Measurements from ENCODE around the gene ADPRH. TPM values are rescaled to one million over a fixed set of nuclear protein-coding genes. Genes with fewer than 3 reads are reported as not detected.
"Not testable (repeated sequence)": the region's sequence is repeated elsewhere in the genome, so short reads cannot be mapped to it uniquely, and the experiment has no call there.

Gene ADPRH
- total RNA-seq, 2 experiments from 2014 or later, result 7.7 to 8.6 TPM

GRCh38 chr3:119562307-119562961 lies 16.9 kb upstream of the ADPRH start:
- intact Hi-C loops (cut with micrococcal nuclease), result loop anchor here (1.0 kb wide), 4 partner anchors 20 to 138 kb away; partner anchors contain the start of gene COX17
- Mint-ChIP-seq H3K27me3 (no peaks in the 10 kb centered on the region), H3K36me3 (no peaks in the 10 kb centered on the region), H3K4me3 (peak overlapping the region; percentile 48), H3K4me1 (ENCODE audit: low read depth) (peaks cover 25% of the 10 kb centered on the region), H3K27ac (peak overlapping the region; percentile 89), H3K9me3 (peaks cover 2% of the 10 kb centered on the region)
- CTCF ChIA-PET, result no interaction called here
- peak; percentile 76 for DNase-seq
- POLR2A ChIA-PET, result interaction anchor here (1.0 kb wide), 1 partner anchor 18 kb away, joined by 5 read pairs; no protein-coding TSS in a partner anchor

DNA sequence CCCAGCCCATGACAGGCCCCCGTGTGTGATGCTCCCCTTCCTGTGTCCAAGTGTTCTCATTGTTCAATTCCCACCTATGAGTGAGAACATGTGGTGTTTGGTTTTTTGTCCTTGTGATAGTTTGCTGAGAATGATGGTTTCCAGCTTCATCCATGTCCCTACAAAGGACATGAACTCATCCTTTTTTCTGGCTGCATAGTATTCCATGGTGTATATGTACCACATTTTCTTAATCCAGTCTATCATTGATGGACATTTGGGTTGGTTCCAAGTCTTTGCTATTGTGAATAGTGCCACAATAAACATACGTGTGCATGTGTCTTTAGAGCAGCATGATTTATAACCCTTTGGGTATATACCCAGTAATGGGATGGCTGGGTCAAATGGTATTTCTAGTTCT lies 16.0 kb upstream of the ADPRH start:
- DNase-seq; H3K4me3 Mint-ChIP-seq; H3K36me3 Mint-ChIP-seq; intact Hi-C loops (cut with micrococcal nuclease); CTCF ChIA-PET; H3K27me3 Mint-ChIP-seq; H3K9me3 Mint-ChIP-seq: not testable (repeated sequence)
- POLR2A ChIA-PET, result interaction anchor here (1.0 kb wide), 1 partner anchor 17 kb away, joined by 5 read pairs; no protein-coding TSS in a partner anchor
- H3K27ac Mint-ChIP-seq, result peak overlapping the region; percentile 13
- peaks cover 17% of the 10 kb centered on the region for H3K4me1 Mint-ChIP-seq (ENCODE audit: low read depth)

GRCh38 chr3:119569156-119569555 lies 10.1 kb upstream of the ADPRH start:
- intact Hi-C loops (cut with micrococcal nuclease), result no loop called here
- H3K27ac Mint-ChIP-seq, result no peak overlapping the region
- ChIA-PET CTCF (no interaction called here), POLR2A (no interaction called here)
- peaks cover 3% of the 10 kb centered on the region for H3K4me1 Mint-ChIP-seq (ENCODE audit: low read depth)
- peaks cover 2% of the 10 kb centered on the region for H3K27me3 Mint-ChIP-seq
- no peak overlapping the region for H3K4me3 Mint-ChIP-seq
- H3K9me3 Mint-ChIP-seq, result peaks cover 2% of the 10 kb centered on the region
- H3K36me3 Mint-ChIP-seq, result no peaks in the 10 kb centered on the region
- no peak for DNase-seq

DNA sequence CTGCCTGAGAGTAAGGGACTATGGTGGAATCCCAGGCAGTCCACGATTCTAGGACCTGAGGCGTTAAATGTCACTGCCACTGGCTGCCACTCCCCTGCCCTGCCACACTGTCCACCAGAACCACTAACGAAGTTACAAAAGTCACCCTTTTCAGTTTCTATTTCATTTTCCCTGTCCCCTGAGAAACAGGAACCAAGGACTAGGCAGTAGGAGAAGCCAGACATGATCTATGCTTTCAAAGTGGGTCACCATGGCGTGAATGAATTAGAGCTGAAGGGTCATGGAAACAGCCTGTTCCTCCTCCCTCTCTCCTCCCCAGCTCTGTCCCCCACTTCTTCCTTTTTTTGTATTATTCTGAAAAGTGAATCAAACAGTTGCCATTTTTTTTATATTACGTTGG lies 9.1 kb upstream of the ADPRH start:
- Mint-ChIP-seq H3K27ac (no peak overlapping the region), H3K4me1 (ENCODE audit: low read depth) (peaks cover 3% of the 10 kb centered on the region), H3K4me3 (no peak overlapping the region), H3K36me3 (no peaks in the 10 kb centered on the region), H3K9me3 (no peaks in the 10 kb centered on the region), H3K27me3 (peaks cover 2% of the 10 kb centered on the region)
- CTCF ChIA-PET, result no interaction called here
- POLR2A ChIA-PET, result no interaction called here
- intact Hi-C loops (cut with micrococcal nuclease), result loop anchor here (10.0 kb wide), 1 partner anchor 275 kb away; the partner anchor contains the start of gene ARHGAP31
- no peak for DNase-seq

GRCh38 chr3:119571230-119571629 lies 8.1 kb upstream of the ADPRH start:
- H3K36me3 Mint-ChIP-seq, result no peaks in the 10 kb centered on the region
- H3K9me3 Mint-ChIP-seq, result no peaks in the 10 kb centered on the region
- H3K27ac Mint-ChIP-seq, result no peak overlapping the region
- POLR2A ChIA-PET, result no interaction called here
- intact Hi-C loops (cut with micrococcal nuclease), result loop anchor here (10.0 kb wide), 1 partner anchor 276 kb away; the partner anchor contains the start of gene ARHGAP31
- CTCF ChIA-PET, result no interaction called here
- H3K4me1 Mint-ChIP-seq (ENCODE audit: low read depth), result peaks cover 3% of the 10 kb centered on the region
- no peak overlapping the region for H3K4me3 Mint-ChIP-seq
- DNase-seq, result no peak
- H3K27me3 Mint-ChIP-seq, result peaks cover 2% of the 10 kb centered on the region

DNA sequence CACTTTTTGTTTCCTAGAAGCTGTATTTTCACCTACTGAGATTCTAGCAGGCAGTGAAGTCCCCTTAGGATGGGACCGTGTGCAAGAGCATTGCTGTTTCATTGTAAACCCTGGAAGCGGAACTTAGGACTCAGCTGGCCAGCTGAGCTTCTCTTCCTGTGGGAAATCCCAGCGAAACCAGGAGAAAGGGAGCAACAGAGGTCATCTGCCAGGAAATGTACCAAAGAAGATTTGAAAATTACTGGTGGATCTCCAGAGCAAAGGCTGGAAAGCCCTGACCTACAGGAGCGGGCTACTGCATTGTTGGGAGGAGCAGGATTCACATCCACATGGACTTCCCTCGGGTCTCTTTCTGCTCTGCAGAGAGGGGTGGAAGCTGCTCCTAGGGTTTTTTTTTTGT lies 7.6 kb upstream of the ADPRH start:
- no peaks in the 10 kb centered on the region for H3K4me1 Mint-ChIP-seq (ENCODE audit: low read depth)
- H3K9me3 Mint-ChIP-seq, result no peaks in the 10 kb centered on the region
- H3K27ac Mint-ChIP-seq, result no peak overlapping the region
- intact Hi-C loops (cut with micrococcal nuclease), result loop anchor here (10.0 kb wide), 1 partner anchor 277 kb away; the partner anchor contains the start of gene ARHGAP31
- ChIA-PET CTCF (no interaction called here), POLR2A (no interaction called here)
- no peak for DNase-seq
- H3K4me3 Mint-ChIP-seq, result no peak overlapping the region
- no peaks in the 10 kb centered on the region for H3K36me3 Mint-ChIP-seq
- peaks cover 2% of the 10 kb centered on the region for H3K27me3 Mint-ChIP-seq

GRCh38 chr3:119575507-119575906 lies 3.8 kb upstream of the ADPRH start:
- no peaks in the 10 kb centered on the region for H3K36me3 Mint-ChIP-seq
- H3K4me1 Mint-ChIP-seq (ENCODE audit: low read depth), result peaks cover 10% of the 10 kb centered on the region
- intact Hi-C loops (cut with micrococcal nuclease), result loop anchor here (5.0 to 10.0 kb wide), 2 partner anchors 113 to 281 kb away; partner anchors contain the start of genes ARHGAP31 and TMEM39A
- POLR2A ChIA-PET, result no interaction called here
- no peaks in the 10 kb centered on the region for H3K9me3 Mint-ChIP-seq
- H3K27me3 Mint-ChIP-seq, result peaks cover 5% of the 10 kb centered on the region
- H3K4me3 Mint-ChIP-seq, result no peak overlapping the region
- no peak for DNase-seq
- CTCF ChIA-PET, result no interaction called here
- no peak overlapping the region for H3K27ac Mint-ChIP-seq

GRCh38 chr3:119580067-119580760 lies 922 bp downstream of the ADPRH start:
- Mint-ChIP-seq H3K36me3 (no peaks in the 10 kb centered on the region), H3K27me3 (peaks cover 3% of the 10 kb centered on the region), H3K27ac (peak overlapping the region; percentile 61), H3K4me1 (ENCODE audit: low read depth) (peaks cover 26% of the 10 kb centered on the region), H3K9me3 (no peaks in the 10 kb centered on the region), H3K4me3 (peak overlapping the region; percentile 74)
- intact Hi-C loops (cut with micrococcal nuclease), result loop anchor here (1.0 kb wide), 1 partner anchor 97 kb away; the partner anchor contains the start of gene COX17
- CTCF ChIA-PET, result interaction anchor here (0.7 to 3.7 kb wide), 5 partner anchors 21 to 829 kb away, joined by 3 to 16 read pairs (median 4); partner anchors contain the start of gene CD80
- peak; percentile 25 for DNase-seq
- POLR2A ChIA-PET, result interaction anchor here (0.6 to 3.6 kb wide), 5 partner anchors 17 to 711 kb away, joined by 3 to 13 read pairs (median 4); partner anchors contain the start of gene ARHGAP31

DNA sequence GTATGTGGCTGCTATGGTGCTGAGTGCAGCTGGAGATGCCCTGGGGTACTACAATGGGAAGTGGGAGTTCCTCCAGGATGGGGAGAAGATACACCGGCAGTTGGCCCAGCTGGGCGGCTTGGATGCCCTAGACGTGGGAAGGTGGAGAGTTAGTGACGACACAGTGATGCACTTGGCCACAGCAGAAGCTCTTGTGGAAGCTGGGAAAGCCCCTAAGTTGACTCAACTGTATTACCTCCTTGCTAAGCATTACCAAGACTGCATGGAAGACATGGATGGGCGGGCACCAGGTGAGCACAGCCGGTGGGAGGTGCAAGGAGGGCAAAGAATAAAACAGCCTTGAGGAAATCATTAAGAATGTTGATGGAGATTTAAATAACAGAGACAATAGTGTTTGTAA lies 2.9 kb downstream of the ADPRH start:
- Mint-ChIP-seq H3K4me3 (no peak overlapping the region), H3K27me3 (peaks cover 3% of the 10 kb centered on the region), H3K9me3 (no peaks in the 10 kb centered on the region), H3K4me1 (ENCODE audit: low read depth) (peaks cover 28% of the 10 kb centered on the region), H3K36me3 (no peaks in the 10 kb centered on the region), H3K27ac (peak overlapping the region; percentile 39)
- DNase-seq, result peak; percentile 69
- CTCF ChIA-PET, result interaction anchor here (1.6 to 3.7 kb wide), 2 partner anchors 19 to 22 kb away, joined by 6 to 16 read pairs; no protein-coding TSS in a partner anchor
- POLR2A ChIA-PET, result interaction anchor here (3.6 kb wide), 1 partner anchor 94 kb away, joined by 13 read pairs; no protein-coding TSS in a partner anchor
- intact Hi-C loops (cut with micrococcal nuclease), result loop anchor here (1.0 to 2.0 kb wide), 2 partner anchors 20 to 57 kb away; no protein-coding TSS in a partner anchor

GRCh38 chr3:119585208-119585607 lies 5.9 kb downstream of the ADPRH start:
- Mint-ChIP-seq H3K4me3 (no peak overlapping the region), H3K27ac (no peak overlapping the region), H3K4me1 (ENCODE audit: low read depth) (peaks cover 35% of the 10 kb centered on the region), H3K36me3 (peaks cover 6% of the 10 kb centered on the region), H3K27me3 (peaks cover 6% of the 10 kb centered on the region), H3K9me3 (peaks cover 4% of the 10 kb centered on the region)
- intact Hi-C loops (cut with micrococcal nuclease), result no loop called here
- CTCF ChIA-PET, result interaction anchor here (1.2 kb wide), 1 partner anchor 15 kb away, joined by 3 read pairs; no protein-coding TSS in a partner anchor
- POLR2A ChIA-PET, result no interaction called here
- DNase-seq, result no peak

GRCh38 chr3:119585856-119586570 lies 6.7 kb downstream of the ADPRH start:
- H3K27ac Mint-ChIP-seq, result no peak overlapping the region
- H3K4me1 Mint-ChIP-seq (ENCODE audit: low read depth), result peaks cover 32% of the 10 kb centered on the region
- DNase-seq, result no peak
- intact Hi-C loops (cut with micrococcal nuclease), result no loop called here
- peaks cover 10% of the 10 kb centered on the region for H3K9me3 Mint-ChIP-seq
- CTCF ChIA-PET, result interaction anchor here (1.2 kb wide), 1 partner anchor 14 kb away, joined by 3 read pairs; no protein-coding TSS in a partner anchor
- peaks cover 8% of the 10 kb centered on the region for H3K36me3 Mint-ChIP-seq
- peaks cover 8% of the 10 kb centered on the region for H3K27me3 Mint-ChIP-seq
- no peak overlapping the region for H3K4me3 Mint-ChIP-seq
- POLR2A ChIA-PET, result no interaction called here

Data from activated CD4-positive, alpha-beta memory T cell treated with anti-CD3 and anti-CD28 coated beads for 36 hours (primary cell).